Loucy (cell line): ENCODE results near the gene MARCHF11.

Experiments
- CTCF ChIP-seq: fragments of 200-600 bp; sonication (generic); conservative IDR thresholded peaks from 2 replicates; pipeline ENCODE4 v1.5.1; 2014; ENCODE audit warnings: mild to moderate bottlenecking, antibody characterized with exemption, low read length
- EZH2phosphoT487 ChIP-seq: fragments of 200-600 bp; IDR thresholded peaks from 2 replicates; pipeline ENCODE4 v1.6.1; 2018; ENCODE audit warnings: antibody characterized with exemption, mild to moderate bottlenecking, moderate library complexity, borderline replicate concordance

GRCh38 chr5:16076657-16077056, 102.9 kb downstream of the MARCHF11 start:
- no peak for TF ChIP-seq CTCF
- no peak for TF ChIP-seq EZH2phosphoT487
